Vagina (tissue), 2 donors: ENCODE measurements around the gene MX2. TPM values are rescaled to one million over a fixed set of nuclear protein-coding genes. Genes with fewer than 3 reads are reported as not detected.
A peak's percentile ranks its signal among the peaks of the same experiment; 100 is the strongest.

Experiments
- DNase-seq, 2 donors: peaks; one replicate each; pipeline ENCODE4 v3.0.0-alpha.2; 2017; ENCODE audit errors: extremely low spot score in 2 of 2
- H3K27ac ChIP-seq: fragments of 200-600 bp; sonication (generic); one replicate; pipeline ENCODE4 v1.5.1; 2019
- H3K27me3 ChIP-seq: fragments of 200-600 bp; sonication (generic); one replicate; pipeline ENCODE4 v1.5.1; 2019
- H3K36me3 ChIP-seq, 2 donors: fragments of 200-600 bp; sonication (generic); one replicate each; pipeline ENCODE4 v1.5.1; 2017 to 2019
- H3K4me1 ChIP-seq: fragments of 200-600 bp; sonication (generic); one replicate; pipeline ENCODE4 v1.5.1; 2019
- H3K4me3 ChIP-seq, 2 donors: fragments of 200-600 bp; sonication (generic); 1 replicate in 1 of 2; 2 replicates in 1 of 2; pipeline ENCODE4 v1.5.1; 2016 to 2019
- H3K9me3 ChIP-seq: fragments of 200-600 bp; sonication (generic); one replicate; pipeline ENCODE4 v1.5.1; 2019
- POLR2A ChIP-seq, 2 donors: fragments of 450-650 bp; IDR thresholded peaks; one replicate each; pipeline ENCODE4 v1.6.1; 2017; ENCODE audit warnings: antibody characterized with exemption in 2 of 2, mild to moderate bottlenecking in 2 of 2, moderate library complexity in 2 of 2
- POLR2AphosphoS5 ChIP-seq, 2 donors: sonication (generic); formaldehyde crosslinking; IDR thresholded peaks; one replicate each; pipeline ENCODE4 v1.9.0; 2017; ENCODE audit warnings: antibody characterized with exemption in 2 of 2, mild to moderate bottlenecking in 2 of 2, low read depth in 1 of 2; ENCODE audit not compliant: insufficient read depth in 1 of 2
- intact Hi-C: fragments of 100-400 bp; cut with DNase I; formaldehyde crosslinking; loops from one replicate; pipeline ENCODE4 v1.15.1; 2023
- total RNA-seq: library from RNA; depleted of rRNA; stranded (reverse); fragments of >200 nt; gene quantifications from one replicate; pipeline ENCODE4 v1.2.3, GENCODE V29; 2016
- TF ChIP-seq, protein P1 (sequence below), 3 experiments: fragments of 450-650 bp in 2 of 3; fragments of 200-600 bp in 1 of 3; sonication (generic) in 1 of 3; IDR thresholded peaks; one replicate each; pipeline ENCODE4 v1.5.1; 2017 to 2019; ENCODE audit warnings: antibody characterized with exemption in 3 of 3, mild to moderate bottlenecking in 2 of 3, moderate library complexity in 2 of 3

MX2 gene
- total RNA-seq, 1 donor from 2014 or later = 13.5 TPM

- peak in 1 of 2 donors; percentile 56 for DNase-seq
- intact Hi-C loops = no loop called here
- peaks cover 0 to 26% of the 10 kb centered on the region in 2 donors for H3K36me3 ChIP-seq
Observed at GRCh38 chr21:41429305-41429704, 67.5 kb downstream of the MX2 start.

GRCh38 chr21:41429925-41430491, 68.2 kb downstream of the MX2 start:
- H3K36me3 ChIP-seq = peaks cover 0 to 29% of the 10 kb centered on the region in 2 donors
- intact Hi-C loops = no loop called here
- DNase-seq = peak; percentile 42 to 43

More at GRCh38 chr21:41429305-41429704, 67.5 kb downstream of the MX2 start:
- H3K4me3 ChIP-seq = no peak overlapping the region
- no peaks in the 10 kb centered on the region for H3K9me3 ChIP-seq
- H3K27ac ChIP-seq = no peak overlapping the region
- no peaks in the 10 kb centered on the region for H3K27me3 ChIP-seq
- peaks cover 7% of the 10 kb centered on the region for H3K4me1 ChIP-seq
- TF ChIP-seq POLR2A (IDR thresholded peaks at IDR 0.05) = no peak
- TF ChIP-seq POLR2AphosphoS5 (IDR thresholded peaks at IDR 0.05; ENCODE audit: insufficient read depth in 1 of 2, low read depth in 1 of 2) = no peak
- TF ChIP-seq, protein P1, sequence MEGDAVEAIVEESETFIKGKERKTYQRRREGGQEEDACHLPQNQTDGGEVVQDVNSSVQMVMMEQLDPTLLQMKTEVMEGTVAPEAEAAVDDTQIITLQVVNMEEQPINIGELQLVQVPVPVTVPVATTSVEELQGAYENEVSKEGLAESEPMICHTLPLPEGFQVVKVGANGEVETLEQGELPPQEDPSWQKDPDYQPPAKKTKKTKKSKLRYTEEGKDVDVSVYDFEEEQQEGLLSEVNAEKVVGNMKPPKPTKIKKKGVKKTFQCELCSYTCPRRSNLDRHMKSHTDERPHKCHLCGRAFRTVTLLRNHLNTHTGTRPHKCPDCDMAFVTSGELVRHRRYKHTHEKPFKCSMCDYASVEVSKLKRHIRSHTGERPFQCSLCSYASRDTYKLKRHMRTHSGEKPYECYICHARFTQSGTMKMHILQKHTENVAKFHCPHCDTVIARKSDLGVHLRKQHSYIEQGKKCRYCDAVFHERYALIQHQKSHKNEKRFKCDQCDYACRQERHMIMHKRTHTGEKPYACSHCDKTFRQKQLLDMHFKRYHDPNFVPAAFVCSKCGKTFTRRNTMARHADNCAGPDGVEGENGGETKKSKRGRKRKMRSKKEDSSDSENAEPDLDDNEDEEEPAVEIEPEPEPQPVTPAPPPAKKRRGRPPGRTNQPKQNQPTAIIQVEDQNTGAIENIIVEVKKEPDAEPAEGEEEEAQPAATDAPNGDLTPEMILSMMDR (IDR thresholded peaks at IDR 0.05) = no peak

DNA sequence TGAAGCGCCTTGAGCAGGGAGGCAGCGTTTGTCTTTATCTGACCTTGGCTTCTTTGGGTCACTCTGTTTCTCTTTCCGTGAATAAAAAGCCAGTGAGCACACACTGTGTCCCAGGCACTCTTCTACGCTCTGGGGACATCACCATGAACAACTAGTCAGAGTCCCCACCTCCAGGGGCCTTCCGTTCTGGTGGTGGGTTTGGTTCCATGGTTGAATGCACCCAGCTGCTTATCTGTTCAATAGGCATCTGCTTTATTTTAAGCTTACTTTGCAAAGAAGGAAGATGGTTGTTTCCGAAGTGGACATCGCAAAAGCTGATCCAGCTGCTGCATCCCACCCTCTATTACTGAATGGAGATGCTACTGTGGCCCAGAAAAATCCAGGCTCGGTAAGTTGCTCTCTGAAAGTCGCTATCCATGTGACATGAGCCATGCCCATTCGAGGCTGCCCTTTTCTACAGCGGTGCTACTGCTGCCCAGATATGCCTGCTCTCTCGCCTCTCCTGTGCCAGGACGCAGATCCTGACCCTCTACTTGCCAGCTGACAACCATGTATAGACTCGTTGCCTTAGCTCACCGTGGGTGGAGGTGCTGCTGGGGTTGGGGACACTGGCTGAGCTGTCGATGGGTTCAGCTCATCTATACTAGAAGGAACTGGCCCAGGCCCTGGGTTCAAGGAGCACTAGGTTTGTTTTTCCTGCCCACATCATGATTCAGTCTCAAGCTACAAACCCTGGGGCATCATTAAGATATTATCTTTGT, 70.1 kb downstream of the MX2 start:
- H3K36me3 ChIP-seq = peaks cover 0 to 49% of the 10 kb centered on the region in 2 donors

More at GRCh38 chr21:41429925-41430491, 68.2 kb downstream of the MX2 start:
- TF ChIP-seq POLR2A (IDR thresholded peaks at IDR 0.05) (no peak), POLR2AphosphoS5 (IDR thresholded peaks at IDR 0.05; ENCODE audit: insufficient read depth in 1 of 2, low read depth in 1 of 2) (no peak)
- TF ChIP-seq, protein P1 (IDR thresholded peaks at IDR 0.05) = no peak
- no peak overlapping the region for H3K4me3 ChIP-seq
- H3K9me3 ChIP-seq = no peaks in the 10 kb centered on the region
- H3K27me3 ChIP-seq = no peaks in the 10 kb centered on the region
- no peak overlapping the region for H3K27ac ChIP-seq
- peaks cover 7% of the 10 kb centered on the region for H3K4me1 ChIP-seq

GRCh38 chr21:41432562-41433460, 71.0 kb downstream of the MX2 start:
- no peak for TF ChIP-seq POLR2A (IDR thresholded peaks at IDR 0.05)
- no peak for TF ChIP-seq POLR2AphosphoS5 (IDR thresholded peaks at IDR 0.05; ENCODE audit: insufficient read depth in 1 of 2, low read depth in 1 of 2)
- TF ChIP-seq, protein P1 (IDR thresholded peaks at IDR 0.05) = no peak
- no peak overlapping the region for H3K4me3 ChIP-seq
- peak; percentile 25 to 55 for DNase-seq
- intact Hi-C loops = no loop called here
- no peaks in the 10 kb centered on the region for H3K9me3 ChIP-seq
- H3K36me3 ChIP-seq = peaks cover 0 to 54% of the 10 kb centered on the region in 2 donors
- no peaks in the 10 kb centered on the region for H3K27me3 ChIP-seq
- no peaks in the 10 kb centered on the region for H3K4me1 ChIP-seq
- H3K27ac ChIP-seq = no peak overlapping the region

More for the DNA sequence above, 70.1 kb downstream of the MX2 start:
- no peak for TF ChIP-seq POLR2A (IDR thresholded peaks at IDR 0.05)
- TF ChIP-seq, protein P1 (IDR thresholded peaks at IDR 0.05) = no peak
- no peak for TF ChIP-seq POLR2AphosphoS5 (IDR thresholded peaks at IDR 0.05; ENCODE audit: insufficient read depth in 1 of 2, low read depth in 1 of 2)
- Histone ChIP-seq H3K4me1 (peaks cover 4% of the 10 kb centered on the region), H3K27ac (no peak overlapping the region), H3K4me3 (no peak overlapping the region), H3K27me3 (no peaks in the 10 kb centered on the region), H3K9me3 (no peaks in the 10 kb centered on the region)
- peak; percentile 60 to 77 for DNase-seq
- intact Hi-C loops = no loop called here
